ENCODE results near the gene KAT7. TPM values are rescaled to one million over a fixed set of nuclear protein-coding genes. Genes with fewer than 3 reads are reported as not detected.

Gene KAT7
- total RNA-seq (10 to 100 TPM; 55.8 to 68.2 (median 57.2) TPM), polyA plus RNA-seq (17.5 TPM)
- long read RNA-seq, donor 1, full-length matches to known transcripts = 54 of 65 reads
- long read RNA-seq, donor 1, partial matches to known transcripts = 5 of 65 reads
- long read RNA-seq, donor 1, other reads (novel, unspliced or antisense) = 6 of 65 reads
- long read RNA-seq, donor 2, full-length matches to known transcripts = 26 of 31 reads
- long read RNA-seq, donor 2, partial matches to known transcripts = 4 of 31 reads
- long read RNA-seq, donor 2, other reads (novel, unspliced or antisense) = 1 of 31 reads
- long read RNA-seq, donor 3, full-length matches to known transcripts = 85 of 118 reads
- long read RNA-seq, donor 3, partial matches to known transcripts = 23 of 118 reads
- long read RNA-seq, donor 3, other reads (novel, unspliced or antisense) = 10 of 118 reads
- long read RNA-seq, donor 4, full-length matches to known transcripts = 20 of 27 reads
- long read RNA-seq, donor 4, partial matches to known transcripts = 7 of 27 reads
- long read RNA-seq, donor 4, other reads (novel, unspliced or antisense) = 0 of 27 reads

- DNase-seq (peak; percentile 100), ATAC-seq (peak; percentile 97 to 98)
- intact Hi-C loops (cut with DNase I) = loop anchor here in 3 of 4 donors (5.0 to 10.0 kb wide), 2 partner anchors 81 to 214 kb away; partner anchors contain the start of genes NXPH3 (in 2 of the 3) and SLC35B1 (in 1 of the 3)
- Histone ChIP-seq H3K9me3 (ENCODE audit: control insufficient read depth, low read length) (no peaks in the 10 kb centered on the region), H3K4me1 (ENCODE audit: control insufficient read depth, insufficient read depth, low read length) (peaks cover 2% of the 10 kb centered on the region), H3K4me3 (ENCODE audit: low read length) (peak within 1 kb of the TSS; percentile 83), H3K27me3 (ENCODE audit: control insufficient read depth, insufficient read depth) (no peaks in the 10 kb centered on the region), H3K27ac (ENCODE audit: low read length) (peak within 1 kb of the TSS; percentile 99)
- under 1% methylated on average over 59 of the region's 59 CpGs for WGBS
Observed at GRCh38 chr17:49788478-49789242, at the start of gene KAT7. Gene KAT7, plus strand, starts transcription at chr17:49788681. Its CDS starts 154 bp downstream, at chr17:49788835.

GRCh38 chr17:49739641-49740271 is 48.7 kb upstream of the KAT7 start:
- ATAC-seq (peak; percentile 84 to 85), DNase-seq (peak; percentile 86 to 95 (median 93))
- intact Hi-C loops (cut with DNase I) = no loop called here
- Histone ChIP-seq H3K9me3 (ENCODE audit: control insufficient read depth, low read length) (no peaks in the 10 kb centered on the region), H3K4me1 (ENCODE audit: control insufficient read depth, insufficient read depth, low read length) (peaks cover 24% of the 10 kb centered on the region), H3K4me3 (ENCODE audit: low read length) (no peak overlapping the region), H3K27me3 (ENCODE audit: control insufficient read depth, insufficient read depth) (no peaks in the 10 kb centered on the region), H3K27ac (ENCODE audit: low read length) (peak overlapping the region; percentile 73)
- 30% methylated on average over 7 of the region's 7 CpGs for WGBS

GRCh38 chr17:49741009-49741691 is 47.3 kb upstream of the KAT7 start:
- Histone ChIP-seq H3K27me3 (ENCODE audit: control insufficient read depth, insufficient read depth) (no peaks in the 10 kb centered on the region), H3K4me1 (ENCODE audit: control insufficient read depth, insufficient read depth, low read length) (peaks cover 24% of the 10 kb centered on the region), H3K9me3 (ENCODE audit: control insufficient read depth, low read length) (no peaks in the 10 kb centered on the region), H3K4me3 (ENCODE audit: low read length) (no peak overlapping the region), H3K27ac (ENCODE audit: low read length) (peak overlapping the region; percentile 79)
- DNase-seq (no peak), ATAC-seq (peak; percentile 6 to 16)
- 33% methylated on average over 5 of the region's 5 CpGs for WGBS
- intact Hi-C loops (cut with DNase I) = no loop called here

GRCh38 chr17:49741692-49742076 is 46.8 kb upstream of the KAT7 start:
- Histone ChIP-seq H3K27me3 (ENCODE audit: control insufficient read depth, insufficient read depth) (no peaks in the 10 kb centered on the region), H3K4me3 (ENCODE audit: low read length) (no peak overlapping the region), H3K9me3 (ENCODE audit: control insufficient read depth, low read length) (no peaks in the 10 kb centered on the region), H3K27ac (ENCODE audit: low read length) (no peak overlapping the region), H3K4me1 (ENCODE audit: control insufficient read depth, insufficient read depth, low read length) (peaks cover 24% of the 10 kb centered on the region)
- DNase-seq (no peak), ATAC-seq (no peak)
- 49% methylated on average over 3 of the region's 3 CpGs for WGBS
- intact Hi-C loops (cut with DNase I) = no loop called here

GRCh38 chr17:49742166-49742638 is 46.3 kb upstream of the KAT7 start:
- no peaks in the 10 kb centered on the region for H3K27me3 ChIP-seq (ENCODE audit: control insufficient read depth, insufficient read depth)
- 9% methylated on average over 1 of the region's 1 CpG for WGBS
- no peak for DNase-seq
- no peak overlapping the region for H3K27ac ChIP-seq (ENCODE audit: low read length)
- H3K9me3 ChIP-seq (ENCODE audit: control insufficient read depth, low read length) = no peaks in the 10 kb centered on the region
- peak; percentile 32 to 50 for ATAC-seq
- peaks cover 27% of the 10 kb centered on the region for H3K4me1 ChIP-seq (ENCODE audit: control insufficient read depth, insufficient read depth, low read length)
- H3K4me3 ChIP-seq (ENCODE audit: low read length) = no peak overlapping the region
- intact Hi-C loops (cut with DNase I) = no loop called here

GRCh38 chr17:49745175-49746139 is 43.0 kb upstream of the KAT7 start:
- no peak overlapping the region for H3K27ac ChIP-seq (ENCODE audit: low read length)

GRCh38 chr17:49746791-49747490 is 41.5 kb upstream of the KAT7 start:
- Histone ChIP-seq H3K4me3 (ENCODE audit: low read length) (no peak overlapping the region), H3K4me1 (ENCODE audit: control insufficient read depth, insufficient read depth, low read length) (peaks cover 13% of the 10 kb centered on the region)
- WGBS = 67% methylated on average over 5 of the region's 5 CpGs

More at GRCh38 chr17:49745175-49746139, 43.0 kb upstream of the KAT7 start:
- no peak for DNase-seq
- WGBS = 47% methylated on average over 1 of the region's 1 CpG
- no peak for ATAC-seq
- H3K27me3 ChIP-seq (ENCODE audit: control insufficient read depth, insufficient read depth) = no peaks in the 10 kb centered on the region
- no peak overlapping the region for H3K4me3 ChIP-seq (ENCODE audit: low read length)
- H3K9me3 ChIP-seq (ENCODE audit: control insufficient read depth, low read length) = no peaks in the 10 kb centered on the region
- intact Hi-C loops (cut with DNase I) = no loop called here
- H3K4me1 ChIP-seq (ENCODE audit: control insufficient read depth, insufficient read depth, low read length) = peaks cover 20% of the 10 kb centered on the region

GRCh38 chr17:49747632-49748031 is 40.8 kb upstream of the KAT7 start:
- ATAC-seq = no peak
- WGBS = 63% methylated on average over 1 of the region's 1 CpG

More at GRCh38 chr17:49746791-49747490, 41.5 kb upstream of the KAT7 start:
- DNase-seq (no peak), ATAC-seq (no peak)
- Histone ChIP-seq H3K9me3 (ENCODE audit: control insufficient read depth, low read length) (no peaks in the 10 kb centered on the region), H3K27ac (ENCODE audit: low read length) (no peak overlapping the region), H3K27me3 (ENCODE audit: control insufficient read depth, insufficient read depth) (no peaks in the 10 kb centered on the region)
- intact Hi-C loops (cut with DNase I) = no loop called here

GRCh38 chr17:49748223-49748622 is 40.3 kb upstream of the KAT7 start:
- no peak for ATAC-seq
- H3K27ac ChIP-seq (ENCODE audit: low read length) = no peak overlapping the region
- H3K4me1 ChIP-seq (ENCODE audit: control insufficient read depth, insufficient read depth, low read length) = peaks cover 13% of the 10 kb centered on the region
- WGBS = 83% methylated on average over 3 of the region's 3 CpGs
- no peak overlapping the region for H3K4me3 ChIP-seq (ENCODE audit: low read length)
- DNase-seq = no peak
- H3K27me3 ChIP-seq (ENCODE audit: control insufficient read depth, insufficient read depth) = no peaks in the 10 kb centered on the region
- H3K9me3 ChIP-seq (ENCODE audit: control insufficient read depth, low read length) = no peaks in the 10 kb centered on the region
- intact Hi-C loops (cut with DNase I) = no loop called here

More at GRCh38 chr17:49747632-49748031, 40.8 kb upstream of the KAT7 start:
- Histone ChIP-seq H3K27ac (ENCODE audit: low read length) (no peak overlapping the region), H3K9me3 (ENCODE audit: control insufficient read depth, low read length) (no peaks in the 10 kb centered on the region), H3K27me3 (ENCODE audit: control insufficient read depth, insufficient read depth) (no peaks in the 10 kb centered on the region), H3K4me3 (ENCODE audit: low read length) (no peak overlapping the region), H3K4me1 (ENCODE audit: control insufficient read depth, insufficient read depth, low read length) (peaks cover 16% of the 10 kb centered on the region)
- intact Hi-C loops (cut with DNase I) = no loop called here
- no peak for DNase-seq

All from right cardiac atrium (tissue), 5 donors.